HEK293T (cell line): ENCODE results near the gene KDELR3.

Experiments used
- ARNT ChIP-seq: fragments of 450-650 bp; IDR thresholded peaks from 2 replicates; pipeline ENCODE4 v1.6.1; 2017; ENCODE audit warnings: mild to moderate bottlenecking
- BHLHE40 ChIP-seq: fragments of 450-650 bp; IDR thresholded peaks from 2 replicates; pipeline ENCODE4 v1.6.1; 2016; ENCODE audit warnings: mild to moderate bottlenecking, moderate library complexity, borderline replicate concordance
- CTBP1 ChIP-seq: fragments of 450-650 bp; IDR thresholded peaks from 2 replicates; pipeline ENCODE4 v1.6.1; 2016; ENCODE audit warnings: borderline replicate concordance
- FOXK2 ChIP-seq: fragments of 450-650 bp; IDR thresholded peaks from 2 replicates; pipeline ENCODE4 v1.6.1; 2016; ENCODE audit warnings: mild to moderate bottlenecking
- HDGF ChIP-seq: fragments of 450-650 bp; IDR thresholded peaks from 2 replicates; pipeline ENCODE4 v1.6.1; 2017; ENCODE audit warnings: antibody characterized with exemption, borderline replicate concordance
- PKNOX1 ChIP-seq: fragments of 450-650 bp; IDR thresholded peaks from 2 replicates; pipeline ENCODE4 v1.6.1; 2016
- SUZ12 ChIP-seq: fragments of 450-650 bp; IDR thresholded peaks from 2 replicates; pipeline ENCODE4 v1.6.1; 2016; ENCODE audit warnings: mild to moderate bottlenecking

- TF ChIP-seq CTBP1: no peak
- TF ChIP-seq PKNOX1: no peak
- TF ChIP-seq SUZ12: no peak
- no peak for TF ChIP-seq ARNT
- no peak for TF ChIP-seq BHLHE40
- no peak for TF ChIP-seq FOXK2
- TF ChIP-seq HDGF: no peak
Measured at GRCh38 chr22:38461057-38461413, 6.9 kb upstream of the KDELR3 start.
